Fibroblast of villous mesenchyme (primary cell): ENCODE results near the gene PIK3CD. TPM values are rescaled to one million over a fixed set of nuclear protein-coding genes. Genes with fewer than 3 reads are reported as not detected.
"Not testable (repeated sequence)": the region's sequence is repeated elsewhere in the genome, so short reads cannot be mapped to it uniquely, and the experiment has no call there.

Experiments used
- DNase-seq: peaks from one replicate; pipeline ENCODE4 v3.0.0-alpha.2; 2010; ENCODE audit warnings: low read depth
- H3K4me3 ChIP-seq: 2 replicates; pipeline ENCODE4 v1.5.1; 2011; ENCODE audit warnings: low read depth, mild to moderate bottlenecking, low read length
- total RNA-seq: library from RNA; depleted of rRNA; stranded (reverse); fragments of >200 nt; gene quantifications from 2 replicates; pipeline ENCODE4 v1.2.3, GENCODE V29; 2012
- TF ChIP-seq, protein P1 (sequence below): IDR thresholded peaks from 2 replicates; pipeline ENCODE4 v1.5.1; 2012; ENCODE audit warnings: low read depth, mild to moderate bottlenecking, low read length; ENCODE audit not compliant: insufficient read depth

The PIK3CD gene
- total RNA-seq, 1 donor, result 27.6 TPM

- TF ChIP-seq, protein P1, sequence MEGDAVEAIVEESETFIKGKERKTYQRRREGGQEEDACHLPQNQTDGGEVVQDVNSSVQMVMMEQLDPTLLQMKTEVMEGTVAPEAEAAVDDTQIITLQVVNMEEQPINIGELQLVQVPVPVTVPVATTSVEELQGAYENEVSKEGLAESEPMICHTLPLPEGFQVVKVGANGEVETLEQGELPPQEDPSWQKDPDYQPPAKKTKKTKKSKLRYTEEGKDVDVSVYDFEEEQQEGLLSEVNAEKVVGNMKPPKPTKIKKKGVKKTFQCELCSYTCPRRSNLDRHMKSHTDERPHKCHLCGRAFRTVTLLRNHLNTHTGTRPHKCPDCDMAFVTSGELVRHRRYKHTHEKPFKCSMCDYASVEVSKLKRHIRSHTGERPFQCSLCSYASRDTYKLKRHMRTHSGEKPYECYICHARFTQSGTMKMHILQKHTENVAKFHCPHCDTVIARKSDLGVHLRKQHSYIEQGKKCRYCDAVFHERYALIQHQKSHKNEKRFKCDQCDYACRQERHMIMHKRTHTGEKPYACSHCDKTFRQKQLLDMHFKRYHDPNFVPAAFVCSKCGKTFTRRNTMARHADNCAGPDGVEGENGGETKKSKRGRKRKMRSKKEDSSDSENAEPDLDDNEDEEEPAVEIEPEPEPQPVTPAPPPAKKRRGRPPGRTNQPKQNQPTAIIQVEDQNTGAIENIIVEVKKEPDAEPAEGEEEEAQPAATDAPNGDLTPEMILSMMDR, result no peak
- no peak overlapping the region for H3K4me3 ChIP-seq
- DNase-seq, result no peak
Measured at GRCh38 chr1:9761855-9762254, 110.3 kb downstream of the PIK3CD start.

- DNase-seq, H3K4me3 ChIP-seq: not testable (repeated sequence)
Measured at GRCh38 chr1:9762446-9762845, 110.9 kb downstream of the PIK3CD start.

GRCh38 chr1:9763914-9764313 is 112.4 kb downstream of the PIK3CD start:
- H3K4me3 ChIP-seq, result no peak overlapping the region
- no peak for DNase-seq
- TF ChIP-seq, protein P1, result no peak

DNA sequence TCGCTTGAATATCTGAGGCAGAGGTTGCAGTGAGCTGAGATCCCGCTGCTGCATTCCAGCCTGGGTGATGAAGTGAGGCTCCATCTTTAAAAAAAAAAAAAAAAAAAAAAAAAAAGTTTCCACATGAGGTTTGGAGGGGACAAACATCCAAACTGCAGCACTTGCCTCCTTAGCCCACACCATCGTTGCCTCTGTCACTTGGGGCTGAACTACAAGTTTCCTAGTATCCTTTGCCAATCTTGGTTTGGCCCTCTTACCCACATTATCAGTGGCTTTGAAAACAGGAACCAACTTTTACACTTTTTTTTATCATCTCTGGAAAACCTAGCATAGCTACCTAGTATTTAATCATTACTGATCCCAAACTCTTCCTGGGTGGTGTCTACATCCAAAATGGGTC is 113.0 kb downstream of the PIK3CD start:
- TF ChIP-seq, protein P1, result no peak
- DNase-seq, result no peak
- no peak overlapping the region for H3K4me3 ChIP-seq

DNA sequence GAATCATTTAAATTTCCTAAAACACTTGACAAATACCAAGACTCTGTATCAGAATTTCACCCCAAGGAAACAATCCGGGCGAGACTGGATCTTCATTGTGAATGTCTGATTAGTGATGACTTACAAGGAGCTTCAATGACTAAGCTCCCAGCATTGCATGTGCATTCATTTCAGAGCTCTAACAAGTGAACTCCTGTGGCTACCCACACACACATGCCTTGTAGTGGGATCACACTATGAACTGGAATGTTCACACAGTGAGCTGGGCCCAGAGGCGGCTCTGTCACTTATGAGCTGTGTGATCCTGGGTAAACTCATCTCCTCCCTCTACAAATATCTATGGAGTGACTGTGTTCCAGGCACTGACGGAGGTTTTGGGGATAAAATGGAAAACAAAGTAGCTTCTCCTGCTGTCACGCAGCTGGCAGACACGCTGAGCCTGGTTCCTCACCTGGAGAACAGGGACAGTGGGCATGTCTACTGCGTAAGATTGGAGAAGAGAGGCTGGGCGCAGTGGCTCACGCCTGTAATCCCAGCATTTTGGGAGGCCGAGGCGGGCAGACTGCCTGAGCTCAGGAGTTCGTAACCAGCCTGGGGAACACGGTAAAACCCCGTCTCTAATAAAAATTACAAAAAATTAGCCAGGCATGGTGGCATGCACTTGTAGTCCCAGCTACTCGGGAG is 115.4 kb downstream of the PIK3CD start:
- no peak overlapping the region for H3K4me3 ChIP-seq
- TF ChIP-seq, protein P1, result no peak
- DNase-seq, result peak; percentile 87

GRCh38 chr1:9767964-9768668 is 116.6 kb downstream of the PIK3CD start:
- no peak overlapping the region for H3K4me3 ChIP-seq
- DNase-seq, result no peak
- TF ChIP-seq, protein P1, result no peak

- no peak for DNase-seq
Measured at GRCh38 chr1:9768983-9769382, 117.5 kb downstream of the PIK3CD start.

More at GRCh38 chr1:9768983-9769382, 117.5 kb downstream of the PIK3CD start:
- H3K4me3 ChIP-seq, result no peak overlapping the region
- TF ChIP-seq, protein P1, result no peak
